Gastrocnemius medialis (tissue), 4 donors: ENCODE data around the gene SERPINB1.
A peak's percentile ranks its signal among the peaks of the same experiment; 100 is the strongest.

Experiments used
- POLR2A ChIP-seq, 2 donors: fragments of 450-650 bp; IDR thresholded peaks; one replicate each; pipeline ENCODE4 v1.6.1; 2017; ENCODE audit warnings: antibody characterized with exemption in 2 of 2, mild to moderate bottlenecking in 2 of 2, moderate library complexity in 2 of 2
- TF ChIP-seq, protein P1 (sequence below), 5 experiments: fragments of 450-650 bp in 3 of 5; fragments of 200-600 bp in 2 of 5; sonication (generic) in 2 of 5; IDR thresholded peaks in 4 of 5; conservative IDR thresholded peaks in 1 of 5; 1 replicate in 4 of 5; 2 replicates in 1 of 5; pipeline ENCODE4 v1.5.1; 2016 to 2019; ENCODE audit warnings: antibody characterized with exemption in 5 of 5, mild to moderate bottlenecking in 3 of 5, moderate library complexity in 3 of 5

DNA sequence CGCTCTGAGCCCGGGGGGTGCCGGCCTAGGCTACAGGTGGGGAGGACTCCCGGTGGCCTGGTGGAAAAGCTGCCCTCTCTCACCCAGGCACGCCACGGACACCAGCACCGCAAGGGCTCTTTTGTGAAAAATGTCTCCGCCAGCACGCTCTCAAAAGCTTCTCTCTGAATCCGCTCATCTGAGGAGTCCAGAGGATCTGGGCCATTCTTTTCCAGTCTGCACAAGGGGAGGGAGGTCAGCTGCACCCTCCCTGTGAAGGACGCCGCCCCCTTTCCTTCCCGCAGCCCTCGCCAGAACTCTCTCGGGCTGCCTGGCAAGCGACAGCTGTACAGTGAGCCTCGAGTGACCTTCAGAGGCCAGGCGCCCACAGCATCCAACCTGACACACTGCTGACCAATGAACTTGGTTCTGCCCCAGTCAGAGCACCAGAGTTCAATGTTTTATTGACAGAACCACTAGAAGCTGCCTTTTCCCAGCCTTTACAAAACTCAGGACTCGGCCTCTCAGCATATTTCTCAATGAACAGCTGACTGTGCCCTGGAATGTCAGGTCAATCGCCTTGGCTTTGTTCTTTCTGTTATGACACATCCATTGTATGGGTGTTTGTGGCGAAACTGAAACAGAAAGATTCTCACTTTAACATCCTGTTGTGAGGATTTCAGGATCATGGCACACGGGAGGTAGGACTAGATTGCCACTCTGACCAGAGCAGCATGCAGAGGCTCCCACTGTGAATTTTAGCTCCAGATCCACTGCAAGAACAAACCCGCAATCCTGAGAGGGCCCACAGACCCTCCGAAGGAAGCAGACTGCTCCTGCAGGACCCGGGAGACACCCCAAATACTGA lies 34.8 kb upstream of the SERPINB1 start:
- TF ChIP-seq, protein P1, sequence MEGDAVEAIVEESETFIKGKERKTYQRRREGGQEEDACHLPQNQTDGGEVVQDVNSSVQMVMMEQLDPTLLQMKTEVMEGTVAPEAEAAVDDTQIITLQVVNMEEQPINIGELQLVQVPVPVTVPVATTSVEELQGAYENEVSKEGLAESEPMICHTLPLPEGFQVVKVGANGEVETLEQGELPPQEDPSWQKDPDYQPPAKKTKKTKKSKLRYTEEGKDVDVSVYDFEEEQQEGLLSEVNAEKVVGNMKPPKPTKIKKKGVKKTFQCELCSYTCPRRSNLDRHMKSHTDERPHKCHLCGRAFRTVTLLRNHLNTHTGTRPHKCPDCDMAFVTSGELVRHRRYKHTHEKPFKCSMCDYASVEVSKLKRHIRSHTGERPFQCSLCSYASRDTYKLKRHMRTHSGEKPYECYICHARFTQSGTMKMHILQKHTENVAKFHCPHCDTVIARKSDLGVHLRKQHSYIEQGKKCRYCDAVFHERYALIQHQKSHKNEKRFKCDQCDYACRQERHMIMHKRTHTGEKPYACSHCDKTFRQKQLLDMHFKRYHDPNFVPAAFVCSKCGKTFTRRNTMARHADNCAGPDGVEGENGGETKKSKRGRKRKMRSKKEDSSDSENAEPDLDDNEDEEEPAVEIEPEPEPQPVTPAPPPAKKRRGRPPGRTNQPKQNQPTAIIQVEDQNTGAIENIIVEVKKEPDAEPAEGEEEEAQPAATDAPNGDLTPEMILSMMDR (IDR thresholded peaks at IDR 0.05 in 4 of 5, conservative IDR thresholded peaks at IDR 0.05 in 1 of 5) = no peak
- peak in 1 of 2 donors; percentile 9 for TF ChIP-seq POLR2A (IDR thresholded peaks at IDR 0.05)
